Erythroblast (primary cell): ENCODE data around the gene PIK3C2G.

Experiments
- GATA1 ChIP-seq: IDR thresholded peaks from 2 replicates; pipeline ENCODE4 v1.6.1; 2011; ENCODE audit warnings: low read depth, mild to moderate bottlenecking, control low read depth, low read length, moderate library complexity
- POLR2A ChIP-seq: IDR thresholded peaks from 2 replicates; pipeline ENCODE4 v1.6.1; 2011; ENCODE audit warnings: mild to moderate bottlenecking, low read length

DNA sequence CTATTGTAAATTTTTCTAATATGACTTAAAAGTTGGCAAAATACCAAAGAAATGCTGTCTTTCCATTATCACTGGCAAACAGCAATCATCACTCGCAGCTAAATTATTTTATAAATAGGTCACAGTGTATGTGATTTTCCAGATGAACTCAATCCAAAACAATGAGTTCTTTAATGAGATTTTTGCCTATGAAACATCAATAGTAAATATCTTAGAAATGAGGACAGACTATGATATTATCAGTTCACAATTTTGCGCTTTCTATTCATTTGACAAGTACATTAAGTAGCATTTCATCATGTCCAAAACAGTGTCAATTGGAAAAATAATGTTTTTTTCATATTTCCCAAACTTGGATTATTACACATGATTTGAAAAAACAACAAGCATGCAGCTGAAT is 65.7 kb downstream of the PIK3C2G start:
- TF ChIP-seq POLR2A (no peak), GATA1 (no peak)
